Measurements from ENCODE around the gene POLA1. TPM values are rescaled to one million over a fixed set of nuclear protein-coding genes. Genes with fewer than 3 reads are reported as not detected.
A peak's percentile ranks its signal among the peaks of the same experiment; 100 is the strongest.

Gene POLA1
- total and polyA plus RNA-seq, 2 experiments from 2014 or later, result 4.9 to 19.0 TPM

- 15% methylated on average over 7 of the region's 7 CpGs for WGBS (ENCODE audit: low lambda C conversion rate, missing lambda C conversion rate)
- Histone ChIP-seq H3K36me3 (replicated peaks; ENCODE audit: insufficient read depth, low read depth) (no peaks in the 10 kb centered on the region), H3K4me3 (no peak overlapping the region), H4K20me1 (ENCODE audit: insufficient read depth, poor library complexity, severe bottlenecking) (no peaks in the 10 kb centered on the region), H3K9me3 (ENCODE audit: low read depth) (no peaks in the 10 kb centered on the region), H3K27me3 (peaks cover 96% of the 10 kb centered on the region), H3K4me1 (ENCODE audit: insufficient read depth) (peaks cover 27% of the 10 kb centered on the region), H3K27ac (no peak overlapping the region), H2AFZ (no peak overlapping the region), H3K4me2 (no peak overlapping the region), H3K9me2 (replicated peaks; ENCODE audit: insufficient read depth) (no peaks in the 10 kb centered on the region), H3K79me2 (no peaks in the 10 kb centered on the region)
- DNase-seq (ENCODE audit: low spot score), result no peak
- TF ChIP-seq EZH2 (IDR thresholded peaks at IDR 0.05; ENCODE audit: borderline replicate concordance) (peak; percentile 75), CTCF (IDR thresholded peaks at IDR 0.05; ENCODE audit: poor library complexity) (no peak), EZH2phosphoT487 (IDR thresholded peaks at IDR 0.05; ENCODE audit: low read depth, severe bottlenecking, unreplicated experiment) (peak; percentile 37)
These were observed 315.7 kb downstream of the POLA1 start for GRCh38 chrX:25009407-25009806.

GRCh38 chrX:25010784-25011588, 317.3 kb downstream of the POLA1 start:
- Histone ChIP-seq H3K4me1 (ENCODE audit: insufficient read depth) (peaks cover 12% of the 10 kb centered on the region), H3K27ac (no peak overlapping the region), H3K36me3 (replicated peaks; ENCODE audit: insufficient read depth, low read depth) (no peaks in the 10 kb centered on the region), H3K9me2 (replicated peaks; ENCODE audit: insufficient read depth) (no peaks in the 10 kb centered on the region), H4K20me1 (ENCODE audit: insufficient read depth, poor library complexity, severe bottlenecking) (no peaks in the 10 kb centered on the region), H3K9me3 (ENCODE audit: low read depth) (no peaks in the 10 kb centered on the region), H3K27me3 (peaks cover 96% of the 10 kb centered on the region), H3K4me2 (no peak overlapping the region), H3K79me2 (no peaks in the 10 kb centered on the region), H2AFZ (no peak overlapping the region), H3K4me3 (no peak overlapping the region)
- TF ChIP-seq EZH2phosphoT487 (IDR thresholded peaks at IDR 0.05; ENCODE audit: low read depth, severe bottlenecking, unreplicated experiment), result no peak
- TF ChIP-seq EZH2 (IDR thresholded peaks at IDR 0.05; ENCODE audit: borderline replicate concordance), result peak; percentile 79
- no peak for DNase-seq (ENCODE audit: low spot score)
- WGBS (ENCODE audit: low lambda C conversion rate, missing lambda C conversion rate), result 6% methylated on average over 31 of the region's 33 CpGs

- no peaks in the 10 kb centered on the region for H3K79me2 ChIP-seq
- H3K4me1 ChIP-seq (ENCODE audit: insufficient read depth), result peaks cover 10% of the 10 kb centered on the region
- H3K4me2 ChIP-seq, result peak overlapping the region; percentile 80
- no peak for DNase-seq (ENCODE audit: low spot score)
- no peak overlapping the region for H3K4me3 ChIP-seq
- peak overlapping the region; percentile 41 for H2AFZ ChIP-seq
- no peaks in the 10 kb centered on the region for H4K20me1 ChIP-seq (ENCODE audit: insufficient read depth, poor library complexity, severe bottlenecking)
- WGBS (ENCODE audit: low lambda C conversion rate, missing lambda C conversion rate), result 2% methylated on average over 32 of the region's 32 CpGs
- no peak overlapping the region for H3K27ac ChIP-seq
- peaks cover 96% of the 10 kb centered on the region for H3K27me3 ChIP-seq
- TF ChIP-seq CTCF (IDR thresholded peaks at IDR 0.05; ENCODE audit: poor library complexity), result no peak
- TF ChIP-seq EZH2 (IDR thresholded peaks at IDR 0.05; ENCODE audit: borderline replicate concordance), result peak; percentile 81
- peak; percentile 55 for TF ChIP-seq EZH2phosphoT487 (IDR thresholded peaks at IDR 0.05; ENCODE audit: low read depth, severe bottlenecking, unreplicated experiment)
- no peaks in the 10 kb centered on the region for H3K36me3 ChIP-seq (replicated peaks; ENCODE audit: insufficient read depth, low read depth)
- H3K9me2 ChIP-seq (replicated peaks; ENCODE audit: insufficient read depth), result no peaks in the 10 kb centered on the region
- H3K9me3 ChIP-seq (ENCODE audit: low read depth), result no peaks in the 10 kb centered on the region
These were observed 318.1 kb downstream of the POLA1 start for GRCh38 chrX:25011589-25012432.

- Histone ChIP-seq H2AFZ (peak overlapping the region; percentile 41), H3K36me3 (replicated peaks; ENCODE audit: insufficient read depth, low read depth) (no peaks in the 10 kb centered on the region), H3K9me3 (ENCODE audit: low read depth) (no peaks in the 10 kb centered on the region), H3K79me2 (no peaks in the 10 kb centered on the region), H3K4me2 (peak overlapping the region; percentile 80), H3K4me1 (ENCODE audit: insufficient read depth) (peaks cover 10% of the 10 kb centered on the region), H4K20me1 (ENCODE audit: insufficient read depth, poor library complexity, severe bottlenecking) (no peaks in the 10 kb centered on the region), H3K27ac (no peak overlapping the region), H3K27me3 (peaks cover 96% of the 10 kb centered on the region), H3K4me3 (no peak overlapping the region), H3K9me2 (replicated peaks; ENCODE audit: insufficient read depth) (no peaks in the 10 kb centered on the region)
- TF ChIP-seq EZH2 (IDR thresholded peaks at IDR 0.05; ENCODE audit: borderline replicate concordance) (peak; percentile 89), CTCF (IDR thresholded peaks at IDR 0.05; ENCODE audit: poor library complexity) (no peak)
- under 1% methylated on average over 19 of the region's 19 CpGs for WGBS (ENCODE audit: low lambda C conversion rate, missing lambda C conversion rate)
- no peak for DNase-seq (ENCODE audit: low spot score)
These were observed 318.7 kb downstream of the POLA1 start for GRCh38 chrX:25012433-25012735.

All from hepatocyte (in vitro differentiated cells).